Neural progenitor cell (in vitro differentiated cells): ENCODE measurements around the gene TRPM3. TPM values are rescaled to one million over a fixed set of nuclear protein-coding genes. Genes with fewer than 3 reads are reported as not detected.

Source experiments
- DNase-seq: peaks from one replicate; pipeline ENCODE4 v3.0.0-alpha.2; 2016; ENCODE audit warnings: low spot score
- H2AFZ ChIP-seq: fragments of 200-600 bp; sonication (generic); replicated peaks from 2 replicates; pipeline ENCODE4 v1.6.1; 2016; ENCODE audit warnings: antibody characterized with exemption
- H3F3A ChIP-seq: fragments of 200-600 bp; sonication (generic); 2 replicates; pipeline ENCODE4 v1.6.1; 2016; ENCODE audit warnings: antibody characterized with exemption, low read depth
- H3K27ac ChIP-seq: fragments of 200-600 bp; sonication (generic); 2 replicates; pipeline ENCODE4 v1.5.1; 2016; ENCODE audit warnings: mild to moderate bottlenecking
- H3K27me3 ChIP-seq: fragments of 200-600 bp; sonication (generic); 2 replicates; pipeline ENCODE4 v1.6.1; 2016; ENCODE audit warnings: mild to moderate bottlenecking, moderate library complexity
- H3K36me3 ChIP-seq: fragments of 200-600 bp; sonication (generic); 2 replicates; pipeline ENCODE4 v1.5.1; 2016
- H3K4me1 ChIP-seq: fragments of 200-600 bp; sonication (generic); 2 replicates; pipeline ENCODE4 v1.6.1; 2016; ENCODE audit warnings: mixed run types
- H3K4me2 ChIP-seq: fragments of 200-600 bp; sonication (generic); 2 replicates; pipeline ENCODE4 v1.6.1; 2016
- H3K4me3 ChIP-seq: fragments of 200-600 bp; sonication (generic); 2 replicates; pipeline ENCODE4 v1.5.1; 2016
- H3K79me2 ChIP-seq: fragments of 200-600 bp; sonication (generic); 2 replicates; pipeline ENCODE4 v1.6.1; 2016; ENCODE audit warnings: low read depth
- H3K9ac ChIP-seq: fragments of 200-600 bp; sonication (generic); 2 replicates; pipeline ENCODE4 v1.6.1; 2016
- H3K9me3 ChIP-seq: fragments of 200-600 bp; sonication (generic); 2 replicates; pipeline ENCODE4 v1.5.1; 2016; ENCODE audit warnings: low read depth
- H4K20me1 ChIP-seq: fragments of 200-600 bp; sonication (generic); 2 replicates; pipeline ENCODE4 v1.6.1; 2016; ENCODE audit warnings: low read depth
- H3K27ac Mint-ChIP-seq: 3 replicates; pipeline ENCODE4 v1.8.0; 2021; ENCODE audit warnings: mixed read lengths
- H3K27me3 Mint-ChIP-seq: 2 replicates; pipeline ENCODE4 v1.8.0; 2022; ENCODE audit warnings: low read depth, mild to moderate bottlenecking, inconsistent platforms, moderate library complexity, mixed read lengths; ENCODE audit not compliant: insufficient read depth
- H3K36me3 Mint-ChIP-seq: 3 replicates; pipeline ENCODE4 v1.8.0; 2021; ENCODE audit warnings: mixed read lengths
- H3K4me1 Mint-ChIP-seq: 3 replicates; pipeline ENCODE4 v1.8.0; 2021; ENCODE audit warnings: mixed read lengths
- H3K4me3 Mint-ChIP-seq: 3 replicates; pipeline ENCODE4 v1.8.0; 2021; ENCODE audit warnings: mild to moderate bottlenecking, moderate library complexity, mixed read lengths
- H3K9me3 Mint-ChIP-seq: 3 replicates; pipeline ENCODE4 v1.8.0; 2020; ENCODE audit warnings: mixed read lengths
- CTCF ChIP-seq: fragments of 200-600 bp; sonication (generic); IDR thresholded peaks from 2 replicates; pipeline ENCODE4 v1.5.1; 2017; ENCODE audit warnings: antibody characterized with exemption, mild to moderate bottlenecking
- EZH2 ChIP-seq: fragments of 200-600 bp; sonication (generic); IDR thresholded peaks from 2 replicates; pipeline ENCODE4 v1.6.1; 2017; ENCODE audit warnings: antibody characterized with exemption, mild to moderate bottlenecking, moderate library complexity
- EZH2phosphoT487 ChIP-seq: fragments of 200-600 bp; sonication (generic); IDR thresholded peaks from 2 replicates; pipeline ENCODE4 v1.6.1; 2017; ENCODE audit warnings: antibody characterized with exemption
- total RNA-seq: library from RNA; depleted of rRNA; stranded (reverse); fragments of >200 nt; gene quantifications from 2 replicates; pipeline ENCODE4 v1.2.3, GENCODE V29; 2015; ENCODE audit warnings: low replicate concordance

The TRPM3 gene
- total RNA-seq, 1 donor from 2014 or later: 37.2 TPM

GRCh38 chr9:70802206-70802605, 319.2 kb downstream of the TRPM3 start:
- Mint-ChIP-seq H3K27me3 (no peaks in the 10 kb centered on the region), H3K4me1 (peaks cover 11% of the 10 kb centered on the region), H3K9me3 (peaks cover 3% of the 10 kb centered on the region), H3K36me3 (peaks cover 19% of the 10 kb centered on the region), H3K27ac (no peak overlapping the region), H3K4me3 (no peak overlapping the region)
- H3K27ac ChIP-seq: peak overlapping the region; percentile 16
- H3K4me1 ChIP-seq: peaks cover 41% of the 10 kb centered on the region
- H4K20me1 ChIP-seq: no peaks in the 10 kb centered on the region
- H3F3A ChIP-seq: peaks cover 32% of the 10 kb centered on the region
- TF ChIP-seq CTCF: no peak
- no peak for TF ChIP-seq EZH2
- TF ChIP-seq EZH2phosphoT487: no peak
- DNase-seq: no peak
- no peak overlapping the region for H2AFZ ChIP-seq
- no peak overlapping the region for H3K4me3 ChIP-seq
- no peak overlapping the region for H3K4me2 ChIP-seq
- no peaks in the 10 kb centered on the region for H3K79me2 ChIP-seq
- H3K9me3 ChIP-seq: no peaks in the 10 kb centered on the region
- H3K9ac ChIP-seq: no peak overlapping the region
- H3K27me3 ChIP-seq: no peaks in the 10 kb centered on the region
- no peaks in the 10 kb centered on the region for H3K36me3 ChIP-seq

DNA sequence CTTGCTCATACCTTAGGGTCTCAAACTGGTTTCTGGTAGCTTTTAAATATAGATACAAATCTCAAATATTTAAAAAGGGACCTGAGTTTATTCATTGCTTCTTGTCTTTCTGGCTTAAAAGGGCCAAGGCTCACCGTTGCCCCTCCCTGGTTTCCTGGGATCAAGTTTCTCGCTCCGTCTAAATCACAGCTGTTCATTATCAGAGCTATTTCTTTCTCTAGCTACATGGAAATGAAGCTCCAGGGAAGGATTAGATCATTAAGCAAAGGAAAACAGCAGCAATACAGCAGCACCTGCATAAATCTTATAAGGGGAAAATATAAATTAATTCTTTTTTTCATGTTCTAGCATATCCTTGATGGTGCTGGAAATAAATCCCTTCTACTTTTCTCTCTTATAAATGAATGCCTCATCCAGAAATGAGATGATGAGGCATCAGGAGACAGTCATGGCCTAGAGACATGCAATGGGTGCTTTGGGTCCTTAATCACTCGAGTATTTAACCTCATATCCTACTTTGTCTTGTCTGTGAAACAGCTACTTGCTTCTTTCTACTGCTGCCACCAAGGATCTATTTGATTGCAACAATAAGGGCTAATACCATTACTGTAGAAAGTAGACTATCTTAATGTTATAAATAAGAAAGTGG, 320.1 kb downstream of the TRPM3 start:
- H3K4me2 ChIP-seq: peak overlapping the region; percentile 24
- H3K4me3 ChIP-seq: no peak overlapping the region
- Mint-ChIP-seq H3K4me1 (peaks cover 11% of the 10 kb centered on the region), H3K9me3 (peaks cover 3% of the 10 kb centered on the region), H3K27ac (no peak overlapping the region), H3K36me3 (peaks cover 23% of the 10 kb centered on the region), H3K27me3 (no peaks in the 10 kb centered on the region), H3K4me3 (no peak overlapping the region)
- no peaks in the 10 kb centered on the region for H3K36me3 ChIP-seq
- no peaks in the 10 kb centered on the region for H3K9me3 ChIP-seq
- H3K79me2 ChIP-seq: no peaks in the 10 kb centered on the region
- peaks cover 32% of the 10 kb centered on the region for H3F3A ChIP-seq
- H3K4me1 ChIP-seq: peaks cover 40% of the 10 kb centered on the region
- TF ChIP-seq EZH2phosphoT487: no peak
- no peak for TF ChIP-seq EZH2
- TF ChIP-seq CTCF: no peak
- no peak overlapping the region for H2AFZ ChIP-seq
- no peaks in the 10 kb centered on the region for H4K20me1 ChIP-seq
- DNase-seq: no peak
- H3K27me3 ChIP-seq: no peaks in the 10 kb centered on the region
- H3K27ac ChIP-seq: no peak overlapping the region
- H3K9ac ChIP-seq: no peak overlapping the region

DNA sequence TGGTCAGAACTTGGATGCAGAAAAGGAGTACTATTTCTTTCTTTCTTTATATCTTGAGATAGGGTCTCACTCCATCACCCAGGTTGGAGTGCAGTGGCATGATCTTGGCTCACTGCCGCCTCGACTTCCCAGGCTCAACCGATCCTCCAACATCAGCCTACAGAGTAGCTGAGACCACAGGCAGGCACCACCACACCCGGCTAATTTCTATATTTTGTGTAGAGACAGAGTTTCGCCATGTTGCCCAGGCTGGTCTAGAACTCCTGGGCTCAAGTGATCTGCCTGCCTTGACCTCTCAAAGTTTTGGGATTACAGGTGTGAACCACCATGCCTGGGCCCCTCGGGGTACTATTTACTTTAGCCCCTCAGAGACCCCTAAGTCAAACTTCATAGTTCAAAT, 323.4 kb downstream of the TRPM3 start:
- H3K9me3 Mint-ChIP-seq: peaks cover 3% of the 10 kb centered on the region
- Histone ChIP-seq H2AFZ (no peak overlapping the region), H3K27ac (no peak overlapping the region), H3F3A (peaks cover 21% of the 10 kb centered on the region), H3K9me3 (no peaks in the 10 kb centered on the region), H3K4me1 (peaks cover 38% of the 10 kb centered on the region), H3K27me3 (no peaks in the 10 kb centered on the region), H3K4me3 (no peak overlapping the region), H4K20me1 (no peaks in the 10 kb centered on the region), H3K36me3 (peaks cover 8% of the 10 kb centered on the region), H3K9ac (no peak overlapping the region), H3K79me2 (no peaks in the 10 kb centered on the region), H3K4me2 (no peak overlapping the region)
- no peak overlapping the region for H3K4me3 Mint-ChIP-seq
- TF ChIP-seq EZH2phosphoT487 (no peak), EZH2 (no peak), CTCF (no peak)
- no peak overlapping the region for H3K27ac Mint-ChIP-seq
- no peaks in the 10 kb centered on the region for H3K27me3 Mint-ChIP-seq
- peaks cover 13% of the 10 kb centered on the region for H3K4me1 Mint-ChIP-seq
- peaks cover 28% of the 10 kb centered on the region for H3K36me3 Mint-ChIP-seq
- DNase-seq: no peak
